SK-MEL-5 (cell line): ENCODE measurements around the gene CHMP5. TPM values are rescaled to one million over a fixed set of nuclear protein-coding genes. Genes with fewer than 3 reads are reported as not detected.

Experiments used
- DNase-seq: peaks from one replicate; pipeline ENCODE4 v3.0.0-alpha.2; 2016; ENCODE audit warnings: low read depth, low spot score
- in situ Hi-C: cut with HindIII; loops from 2 replicates; pipeline ENCODE4 v1.10.0; 2016; ENCODE audit warnings: low sequenced_read_pairs, high pct_unique_total_duplicates, low pct_unique_long_range_greater_than_20kb
- total RNA-seq: library from RNA; depleted of rRNA; stranded (reverse); fragments of >200 nt; shearing (Covaris generic); gene quantifications from 2 replicates; pipeline ENCODE4 v1.2.3, GENCODE V29; 2014

Gene CHMP5
- total RNA-seq, 1 experiment from 2014 or later = 106 TPM

DNA sequence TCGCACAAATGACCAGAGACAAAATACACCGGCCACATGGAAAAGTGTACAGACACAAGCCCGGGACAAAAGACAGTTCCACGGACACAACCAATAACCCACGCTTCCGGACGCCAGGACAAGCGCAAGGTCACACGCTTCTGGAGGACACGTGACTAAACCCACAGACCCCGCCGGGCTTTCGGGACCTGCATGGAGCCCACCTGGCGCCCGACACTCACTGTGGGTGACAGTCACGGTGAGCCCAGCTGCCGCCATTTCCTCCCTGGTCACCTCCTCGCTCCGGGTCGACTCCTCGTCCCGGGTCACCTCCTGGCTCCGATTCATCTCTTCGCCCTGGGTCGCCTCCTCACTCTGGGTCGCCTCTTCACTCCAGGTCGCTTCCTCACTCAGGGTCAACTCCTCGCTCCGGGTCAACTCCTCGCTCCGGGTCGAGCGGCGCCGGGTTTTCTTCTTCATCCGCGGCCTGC is 811 bp upstream of the CHMP5 start:
- in situ Hi-C loops = no loop called here
- peak; percentile 29 for DNase-seq

DNA sequence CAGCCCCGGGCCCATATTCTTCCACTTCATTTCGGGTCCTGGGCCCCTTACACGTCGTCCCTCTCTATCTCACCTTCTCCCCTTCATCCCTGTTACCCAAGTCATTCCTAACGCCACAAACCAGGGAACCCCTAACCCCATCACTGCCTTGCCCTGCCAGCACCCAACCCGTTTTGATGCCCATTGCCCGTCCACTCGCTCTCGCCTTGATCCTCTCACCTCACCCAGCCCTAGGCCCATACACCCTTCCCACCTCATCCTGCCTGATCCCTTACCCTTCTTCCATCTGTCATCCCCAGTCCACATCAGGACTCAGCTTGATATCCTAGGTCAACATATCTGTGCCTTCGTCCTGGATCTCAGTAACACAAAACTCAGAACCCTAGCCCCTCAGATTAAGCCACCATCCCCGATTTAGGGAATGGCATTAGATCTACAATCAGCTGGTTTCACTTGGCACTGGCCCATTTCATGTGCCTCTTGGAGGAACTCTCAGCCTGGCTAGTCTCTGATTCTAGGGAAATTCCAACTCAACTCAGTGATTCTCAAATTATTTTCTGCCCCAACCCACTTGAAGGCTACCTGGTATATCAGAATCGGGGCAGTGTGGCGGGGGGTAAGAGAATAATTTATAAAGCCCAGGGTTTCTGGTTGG is 489 bp downstream of the CHMP5 start:
- in situ Hi-C loops = no loop called here
- no peak for DNase-seq

DNA sequence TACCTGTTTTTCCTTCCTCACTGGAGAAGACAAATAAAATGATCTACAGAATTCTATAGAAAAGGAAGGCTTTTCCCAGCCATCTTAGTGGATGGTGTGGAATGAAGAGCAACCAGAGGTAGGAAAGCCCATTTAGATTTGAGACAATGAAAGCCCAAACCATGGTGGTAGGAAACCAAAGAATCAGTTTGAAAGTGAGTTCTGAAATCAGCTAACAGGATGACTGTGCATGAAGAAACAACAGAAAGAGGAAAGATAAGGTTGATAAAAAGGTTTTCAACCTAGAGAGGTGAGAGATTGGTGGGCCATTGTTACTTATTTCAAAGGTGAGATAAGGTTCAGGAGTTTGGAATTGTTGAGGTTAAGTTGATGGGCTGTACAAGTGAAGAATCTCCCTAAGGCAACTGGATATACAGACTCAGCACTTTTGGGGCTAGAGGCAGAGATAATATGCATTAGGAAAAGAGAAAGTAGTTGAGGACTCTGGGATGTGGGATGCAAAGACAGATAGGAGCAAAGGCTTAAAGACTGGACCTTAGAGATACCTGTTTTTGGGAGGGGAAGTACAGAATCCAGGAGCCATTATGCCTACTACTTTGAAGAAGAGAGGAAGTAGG is 2.4 kb downstream of the CHMP5 start:
- DNase-seq = no peak
- in situ Hi-C loops = no loop called here

DNA sequence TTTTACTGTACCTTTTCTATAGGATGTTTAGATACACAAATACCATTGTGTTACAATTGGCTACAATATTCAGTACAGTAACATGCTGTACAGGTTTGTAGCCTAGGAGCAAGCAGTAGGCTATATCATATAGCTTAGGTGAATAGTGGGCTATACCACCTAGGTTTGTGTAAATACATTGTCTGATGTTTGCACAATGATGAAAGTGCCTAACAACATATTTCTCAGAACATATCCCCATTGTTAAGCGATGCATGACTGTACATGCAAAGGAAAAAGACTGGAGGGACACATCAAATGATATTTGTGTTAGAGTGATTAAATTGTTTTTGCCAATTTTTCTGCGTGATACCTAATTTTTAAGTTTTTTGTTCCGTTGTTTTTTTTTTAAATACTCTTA is 5.3 kb downstream of the CHMP5 start:
- in situ Hi-C loops = no loop called here
- no peak for DNase-seq

DNA sequence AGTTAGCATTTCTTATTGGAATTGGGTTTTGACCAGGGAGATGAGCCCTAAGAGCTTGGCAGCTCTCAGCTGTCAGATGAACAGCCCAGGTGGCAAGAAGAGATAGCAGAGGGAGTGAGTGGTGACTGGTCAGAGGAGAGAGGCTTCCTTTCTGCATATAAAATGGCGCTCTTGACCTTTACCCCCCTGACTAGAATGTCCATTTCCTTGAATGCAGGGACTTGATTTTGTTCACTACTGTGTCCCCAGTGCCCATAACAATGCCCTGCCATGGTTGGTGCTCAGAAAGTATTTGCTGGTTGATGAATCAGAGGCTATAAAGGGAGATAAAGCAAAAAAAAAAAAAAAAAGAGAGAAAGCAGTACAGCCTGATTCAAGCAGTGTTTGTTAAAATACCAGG is 7.2 kb downstream of the CHMP5 start:
- in situ Hi-C loops = no loop called here
- DNase-seq = no peak

DNA sequence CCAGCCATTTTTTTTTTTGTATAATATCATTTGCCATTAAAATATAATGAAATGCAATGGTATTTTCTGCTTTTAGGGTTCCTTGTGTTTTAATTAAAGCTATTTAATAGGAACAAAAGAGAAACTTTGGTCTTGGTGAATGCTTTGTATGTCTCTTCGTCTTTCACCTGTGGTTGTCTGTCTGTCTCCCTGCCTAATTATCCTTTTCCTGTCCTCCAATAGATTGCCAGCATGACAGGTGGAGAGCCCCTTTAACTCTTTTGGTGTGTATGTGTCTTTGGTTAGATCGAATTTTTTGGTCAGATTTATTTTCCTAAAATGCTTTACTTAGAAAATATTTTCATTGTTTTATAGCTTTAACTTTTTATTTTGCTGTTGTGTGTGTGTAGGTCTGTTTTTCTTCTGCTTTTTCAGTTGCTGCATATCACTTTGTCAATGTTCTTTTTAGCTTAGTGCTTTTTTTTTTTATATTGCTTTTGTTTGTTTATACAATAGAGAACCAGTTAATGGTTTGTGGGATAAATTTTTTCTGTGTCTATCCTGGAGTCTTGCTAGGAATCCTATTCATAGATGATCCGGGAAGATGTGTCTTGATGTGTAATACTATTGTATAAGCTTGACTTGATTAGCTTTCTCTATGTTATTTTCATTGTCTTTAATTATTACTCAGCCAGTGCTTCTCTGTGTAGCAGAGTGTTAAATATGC is 8.6 kb downstream of the CHMP5 start:
- in situ Hi-C loops = no loop called here
- no peak for DNase-seq

DNA sequence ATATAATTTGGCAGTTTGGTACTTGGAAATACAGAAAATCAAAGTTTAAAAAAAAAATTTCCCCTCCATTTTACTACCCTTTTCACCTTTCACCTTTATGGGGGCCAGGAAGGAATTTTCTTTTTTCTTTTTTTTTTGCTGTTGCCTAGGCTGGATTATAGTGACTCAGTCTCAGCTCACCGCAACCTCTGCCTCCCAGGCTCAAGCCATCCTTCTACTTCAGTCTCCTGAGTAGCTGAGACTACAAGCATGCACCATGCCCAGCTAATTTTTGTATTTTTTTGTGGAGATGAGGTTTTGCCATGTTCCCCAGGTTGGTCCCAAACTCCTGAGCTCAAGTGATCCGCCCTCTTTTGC is 9.1 kb downstream of the CHMP5 start:
- DNase-seq = no peak
- in situ Hi-C loops = no loop called here

DNA sequence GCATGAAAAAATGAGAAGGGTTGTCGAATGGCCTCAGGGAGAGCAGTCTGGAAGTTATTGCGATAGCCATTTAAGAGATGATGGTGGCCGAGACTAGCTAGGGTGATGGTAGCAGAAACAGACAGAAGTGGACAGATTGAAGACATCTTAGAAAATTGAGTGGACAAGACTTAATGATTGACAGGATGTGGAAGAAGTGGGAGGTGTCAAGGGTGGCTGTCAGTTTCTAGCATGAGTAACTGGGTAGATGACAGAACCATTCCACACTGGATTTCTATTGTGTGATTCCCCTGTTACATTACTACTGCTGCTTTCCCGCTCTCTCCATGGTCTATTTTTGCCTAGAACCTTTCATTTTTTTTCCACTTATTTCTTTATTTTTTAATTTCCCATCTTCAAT is 12.6 kb downstream of the CHMP5 start:
- in situ Hi-C loops = no loop called here
- no peak for DNase-seq

DNA sequence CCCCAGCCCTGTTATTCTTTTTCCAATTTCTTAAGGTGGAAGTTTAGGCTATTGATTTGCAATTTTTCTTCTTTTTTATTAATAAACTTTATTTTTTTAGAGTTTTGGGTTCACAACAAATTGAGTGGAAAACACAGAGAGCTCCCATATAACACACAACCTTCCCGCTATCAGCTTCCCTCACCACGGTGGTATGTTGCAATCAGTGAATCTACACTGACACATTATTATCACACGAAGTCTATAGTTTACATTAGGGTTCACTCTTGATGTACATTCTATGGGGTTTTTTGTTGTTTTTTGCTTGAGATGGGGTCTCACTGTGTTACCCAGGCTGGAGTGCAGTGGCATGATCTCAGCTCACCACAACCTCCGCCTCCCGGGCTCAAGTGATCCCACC is 20.7 kb downstream of the CHMP5 start:
- in situ Hi-C loops = no loop called here
- no peak for DNase-seq

DNA sequence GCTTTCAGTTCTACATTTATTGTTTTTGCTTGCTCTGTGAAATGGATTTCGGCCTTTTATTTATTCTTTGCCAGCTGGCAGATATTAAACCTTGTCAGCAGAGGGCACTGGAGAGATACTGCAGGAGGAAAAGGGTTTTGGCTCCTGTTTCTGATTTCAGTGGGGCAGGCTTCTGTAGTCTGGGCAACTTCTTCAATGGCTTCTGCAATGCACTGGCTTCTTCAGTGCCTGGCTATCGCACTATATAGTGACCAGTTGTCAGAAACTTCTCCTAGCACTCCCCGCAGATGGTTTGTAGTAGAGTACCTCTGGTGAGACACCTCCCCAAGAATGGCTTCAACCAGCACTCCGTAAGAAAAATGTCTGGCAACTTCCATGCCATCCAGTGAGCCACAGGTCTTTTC is 22.2 kb downstream of the CHMP5 start:
- in situ Hi-C loops = no loop called here
- DNase-seq = peak; percentile 79

DNA sequence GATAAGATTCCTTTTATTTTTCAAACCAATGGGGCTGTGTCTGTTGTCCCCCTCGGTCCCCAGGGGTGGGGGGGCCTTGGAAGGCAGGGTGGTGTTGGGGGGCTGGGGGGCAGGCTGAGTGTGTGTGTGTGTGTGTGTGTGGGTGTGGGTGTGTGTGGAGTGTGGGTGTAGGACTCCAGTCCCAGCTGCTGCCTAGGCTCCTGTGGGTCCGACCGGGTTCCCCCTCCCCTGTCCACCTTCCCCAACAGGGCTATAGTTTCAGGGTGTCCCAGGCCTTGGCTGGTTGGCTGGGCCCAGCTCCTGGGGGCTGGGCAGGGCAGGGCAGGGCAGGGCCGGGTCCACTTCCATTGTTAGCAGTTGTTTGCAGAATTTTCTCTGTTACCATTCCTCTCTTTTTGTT is 23.4 kb downstream of the CHMP5 start:
- DNase-seq = no peak
- in situ Hi-C loops = no loop called here

DNA sequence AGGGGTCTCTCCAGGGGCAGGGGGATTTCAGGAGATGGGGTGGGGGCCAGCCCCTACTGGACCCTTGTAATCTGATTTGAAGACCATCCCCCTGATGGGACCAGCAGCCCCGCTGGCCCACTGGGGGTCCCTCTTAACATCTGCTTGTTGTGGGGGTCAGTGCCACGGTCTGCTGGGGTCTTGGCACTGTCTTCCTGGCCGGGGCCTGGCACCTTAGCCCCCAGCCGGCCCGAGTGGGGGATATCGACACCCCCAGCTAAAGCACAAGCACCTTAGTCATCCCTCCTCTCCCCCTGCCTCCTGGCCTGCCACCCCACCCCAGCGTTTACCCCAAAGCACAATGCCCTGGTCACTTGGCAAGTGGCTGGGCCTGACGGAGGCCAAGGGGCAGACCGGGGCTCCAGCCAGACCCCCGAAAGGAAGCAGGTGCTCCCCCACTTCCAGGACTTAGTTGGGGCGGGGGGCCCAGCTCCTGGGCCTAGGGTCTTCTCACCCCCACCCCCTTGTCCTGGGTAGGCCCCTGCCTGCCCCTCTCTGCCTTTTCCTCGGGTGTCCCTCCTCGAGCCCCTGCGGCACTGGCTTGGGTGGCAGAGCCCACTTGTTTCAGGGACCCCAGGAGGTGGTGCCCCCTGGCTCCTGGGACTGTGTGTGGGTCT is 24.1 kb downstream of the CHMP5 start:
- no peak for DNase-seq
- in situ Hi-C loops = no loop called here

DNA sequence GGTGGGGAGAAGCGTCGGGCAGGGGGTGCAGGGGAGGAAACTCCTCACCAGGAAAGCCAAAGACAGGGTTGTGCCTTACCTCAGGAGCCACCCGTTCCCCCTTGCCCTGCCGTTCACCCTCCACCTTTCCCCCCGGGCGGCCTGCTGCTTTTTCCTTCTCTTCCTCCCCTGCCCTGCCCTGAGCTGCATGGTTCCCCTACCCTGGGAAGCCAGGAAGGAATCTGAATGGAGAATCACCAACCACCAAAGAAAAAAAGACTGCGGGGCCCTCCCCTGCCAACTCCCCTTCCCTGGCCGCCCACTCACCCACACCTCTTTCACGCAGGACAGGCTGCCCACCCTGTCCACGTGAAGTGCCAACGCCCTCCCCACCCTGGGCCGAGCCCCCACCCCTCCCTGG is 24.6 kb downstream of the CHMP5 start:
- in situ Hi-C loops = no loop called here
- no peak for DNase-seq

DNA sequence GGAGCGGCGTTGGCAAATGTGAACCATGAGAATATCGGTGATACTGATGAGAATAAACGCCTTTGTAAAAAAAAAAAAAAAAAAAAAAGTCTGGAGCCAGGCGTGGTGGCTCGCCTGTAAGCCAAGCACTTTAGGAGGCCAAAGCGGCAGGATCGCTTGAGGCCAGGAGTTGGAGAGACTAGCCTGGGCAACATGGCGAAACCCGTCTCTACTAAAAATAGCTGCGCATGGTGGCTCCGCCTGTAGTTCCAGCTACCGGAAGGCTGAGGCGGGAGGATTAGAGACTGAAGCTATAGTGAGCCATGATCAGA is 25.0 kb downstream of the CHMP5 start:
- in situ Hi-C loops = no loop called here
- DNase-seq = no peak

DNA sequence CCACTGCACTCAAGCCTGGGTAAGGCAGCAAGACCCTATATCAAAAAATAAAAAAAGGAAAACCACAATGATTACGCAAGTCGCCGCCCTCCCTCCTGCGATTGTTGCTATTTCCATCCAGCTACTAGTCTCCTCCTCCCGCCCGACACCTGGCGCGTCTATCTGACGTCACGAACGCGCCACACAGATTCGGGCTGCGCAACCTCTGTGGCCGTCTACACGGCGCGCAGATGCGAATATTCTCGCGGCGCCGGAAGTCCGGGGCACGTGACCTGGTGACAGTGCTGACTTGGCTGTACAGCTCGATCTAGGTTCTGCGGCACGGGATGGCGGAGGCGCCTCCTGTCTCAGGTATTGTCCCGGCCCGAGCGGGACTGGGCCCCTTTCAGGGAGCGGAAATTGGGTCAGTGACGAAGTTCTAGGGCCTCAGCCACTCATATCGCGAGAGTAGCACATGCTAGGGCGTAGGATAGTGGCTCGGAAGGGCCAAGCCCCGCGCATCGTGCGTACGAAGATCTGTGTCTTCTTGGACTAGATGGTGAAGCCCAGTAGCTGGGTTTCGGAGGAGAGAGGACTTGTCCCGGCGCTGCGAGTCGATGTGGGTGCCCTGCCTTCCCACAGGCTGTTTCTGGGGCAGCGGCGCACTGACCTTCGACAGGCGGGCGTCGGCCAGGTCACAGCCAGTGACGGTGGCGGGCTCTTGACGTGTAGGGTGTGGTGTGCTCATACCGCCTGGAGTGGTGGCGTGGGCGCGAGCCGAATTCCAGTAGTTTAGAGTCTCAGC is 25.6 kb downstream of the CHMP5 start, which contains the start of gene NFX1:
Gene NFX1 (plus strand): TSS at position 270 of the 784 bp plus-strand sequence. CDS start 57 bp downstream, at position 327.
- in situ Hi-C loops = no loop called here
- DNase-seq = peak; percentile 96

DNA sequence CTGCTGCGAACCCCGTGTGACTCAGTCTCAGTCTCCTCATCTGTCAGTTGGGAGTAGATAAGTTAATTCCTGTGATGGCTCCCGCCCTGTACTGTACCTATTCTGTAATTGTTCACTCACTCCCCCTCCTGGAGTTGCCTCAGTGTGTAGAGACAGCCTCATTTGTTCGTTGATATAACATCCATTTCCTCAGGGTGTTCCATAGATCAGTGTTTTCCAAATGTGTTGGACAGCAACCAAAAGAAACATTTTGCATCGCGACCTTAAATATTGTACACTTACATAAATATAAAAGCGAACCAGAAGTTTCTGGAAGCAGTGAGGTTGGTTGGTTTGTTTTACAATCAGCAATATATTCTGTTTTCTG is 26.2 kb downstream of the CHMP5 start:
- DNase-seq = no peak
- in situ Hi-C loops = no loop called here

DNA sequence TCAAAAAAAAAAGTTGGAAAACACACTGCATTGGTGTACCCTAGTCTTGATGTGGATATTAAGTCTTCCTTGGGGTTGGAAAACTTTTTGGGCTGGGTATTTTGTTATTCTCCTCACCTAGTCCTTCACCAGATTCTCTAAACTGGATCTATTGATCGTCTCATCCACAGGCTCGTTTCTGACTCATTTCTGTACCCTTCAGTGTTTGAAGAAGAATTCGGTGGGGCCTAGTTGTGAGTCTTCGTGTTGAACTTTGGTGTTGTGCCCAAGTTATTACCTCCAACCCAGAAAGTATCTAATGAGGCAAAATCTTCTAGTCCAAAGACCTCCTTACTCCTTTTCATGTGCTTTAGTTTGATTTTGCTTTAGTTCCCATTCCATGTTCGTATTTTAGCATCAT is 27.1 kb downstream of the CHMP5 start:
- no peak for DNase-seq
- in situ Hi-C loops = no loop called here

DNA sequence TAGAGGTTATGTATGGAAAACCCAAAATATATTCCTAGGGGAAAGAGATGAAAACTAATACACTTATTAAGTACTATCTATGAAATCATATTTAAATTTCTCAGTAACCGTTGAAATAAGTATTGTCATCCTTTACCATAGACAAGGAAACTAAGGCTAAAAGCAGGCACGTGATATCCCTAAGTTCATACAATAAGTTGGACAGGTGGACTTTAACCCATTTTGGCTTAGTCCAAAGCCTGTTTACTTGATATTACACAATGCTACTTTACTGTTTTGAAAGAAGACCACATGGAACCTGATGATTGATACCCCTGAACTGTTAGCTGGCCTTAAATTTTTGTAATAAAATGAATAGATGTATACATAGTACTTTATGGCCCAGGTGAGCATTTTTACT is 28.9 kb downstream of the CHMP5 start:
- in situ Hi-C loops = no loop called here
- no peak for DNase-seq
